HCT116 (cell line): ENCODE results near the gene LDAF1. TPM values are rescaled to one million over a fixed set of nuclear protein-coding genes. Genes with fewer than 3 reads are reported as not detected.

Experiments used
- ATAC-seq: fragments of 200-7000 bp; cut with Tn5 transposase; 2 replicates; pipeline ENCODE4 v1.9.1; 2020; ENCODE audit warnings: mild to moderate bottlenecking, moderate library complexity
- BruUV-seq: library from RNA; stranded (reverse); fragments of 400-500 nt; replicated peaks from 2 replicates; lab custom pipeline; 2021; lab: Mats Ljungman, UMichigan
- CTCF ChIA-PET: fragments of 300-600 bp; sonication (Branson Sonifier 250); formaldehyde crosslinking; loops from one replicate; lab custom pipeline; 2021; ENCODE audit warnings: antibody characterized with exemption; lab: Charles Lee
- POLR2A ChIA-PET: fragments of 300-600, 350-600 bp; sonication (Branson Sonifier 250); formaldehyde crosslinking; loops from one replicate; lab custom pipeline; 2021; ENCODE audit warnings: antibody characterized with exemption; lab: Charles Lee
- RAD21 ChIA-PET, 2 experiments: fragments of 300-600 bp; sonication (Branson Sonifier 250); formaldehyde crosslinking; loops; one replicate each; lab custom pipeline; 2023; ENCODE audit warnings: low total read pairs in 2 of 2; ENCODE audit not compliant: uncharacterized antibody in 2 of 2, unreplicated experiment in 2 of 2, low non-redundant PET in 1 of 2; lab: Charles Lee
- DNase-seq: peaks from one replicate; pipeline ENCODE4 v3.0.0-alpha.2; 2010; ENCODE audit warnings: low read depth, low spot score
- H2AFZ ChIP-seq: fragments of 200-600 bp; shearing (Covaris generic), sonication (generic); 2 replicates; pipeline ENCODE4 v1.6.1; 2017; ENCODE audit warnings: low read depth, mixed run types, mixed read lengths, antibody characterized with exemption, low read length; ENCODE audit not compliant: poor library complexity, severe bottlenecking
- H3K27ac ChIP-seq: 2 replicates; pipeline ENCODE4 v1.5.1; 2012; ENCODE audit warnings: low read depth, low read length
- H3K27me3 ChIP-seq: fragments of 200-600 bp; sonication (generic); 2 replicates; pipeline ENCODE4 v1.6.1; 2016; ENCODE audit warnings: mixed run types, low read length, mixed read lengths; ENCODE audit not compliant: insufficient read depth
- H3K36me3 ChIP-seq, 2 experiments: fragments of 200-500 bp in 1 of 2; fragments of 200-600 bp in 1 of 2; sonication (Bioruptor generic) in 1 of 2; sonication (generic) in 1 of 2; 2 replicates each; pipeline versions ENCODE4 v1.5.1 to v1.6.1; 2014 to 2016; ENCODE audit warnings: low read length in 2 of 2, inconsistent platforms in 1 of 2, mixed read lengths in 1 of 2, mixed run types in 1 of 2; ENCODE audit not compliant: insufficient read depth in 2 of 2, control insufficient read depth in 1 of 2
- H3K4me1 ChIP-seq, 2 experiments: fragments of 200-600 bp in 1 of 2; sonication (generic) in 1 of 2; 2 replicates each; pipeline versions ENCODE4 v1.5.1 to v1.6.1; 2012 to 2017; ENCODE audit warnings: low read length in 2 of 2, inconsistent platforms in 1 of 2, mild to moderate bottlenecking in 1 of 2, mixed read lengths in 1 of 2, mixed run types in 1 of 2, moderate library complexity in 1 of 2; ENCODE audit not compliant: insufficient read depth in 2 of 2, control insufficient read depth in 1 of 2
- H3K4me2 ChIP-seq: fragments of 200-600 bp; sonication (generic); 2 replicates; pipeline ENCODE4 v1.6.1; 2017; ENCODE audit warnings: mixed run types, low read length, mixed read lengths
- H3K4me3 ChIP-seq, 2 experiments: fragments of 200-600 bp in 1 of 2; sonication (generic) in 1 of 2; replicated peaks in 1 of 2; 2 replicates each; pipeline ENCODE4 v1.5.1; 2011 to 2016; ENCODE audit warnings: low read length in 2 of 2, control low read depth in 1 of 2, low read depth in 1 of 2, mild to moderate bottlenecking in 1 of 2, mixed read lengths in 1 of 2, mixed run types in 1 of 2
- H3K79me2 ChIP-seq: fragments of 200-600 bp; sonication (generic); 2 replicates; pipeline ENCODE4 v1.6.1; 2017; ENCODE audit warnings: mild to moderate bottlenecking, mixed run types, low read length, moderate library complexity, mixed read lengths; ENCODE audit not compliant: insufficient read depth
- H3K9ac ChIP-seq: fragments of 200-600 bp; sonication (generic); 2 replicates; pipeline ENCODE4 v1.6.1; 2016; ENCODE audit warnings: low read length, mixed read lengths
- H3K9me2 ChIP-seq: fragments of 200-600 bp; sonication (generic), shearing (Covaris generic); 2 replicates; pipeline ENCODE4 v1.6.1; 2017; ENCODE audit warnings: mixed run types, mild to moderate bottlenecking, moderate library complexity; ENCODE audit not compliant: insufficient read depth
- H3K9me3 ChIP-seq, 2 experiments: fragments of 200-500 bp in 1 of 2; fragments of 200-600 bp in 1 of 2; sonication (Bioruptor generic) in 1 of 2; sonication (generic) in 1 of 2; 2 replicates each; pipeline ENCODE4 v1.6.1; 2014 to 2017; ENCODE audit warnings: low read length in 2 of 2, mixed read lengths in 2 of 2, inconsistent platforms in 1 of 2, low read depth in 1 of 2, mild to moderate bottlenecking in 1 of 2, mixed run types in 1 of 2, moderate library complexity in 1 of 2; ENCODE audit not compliant: control insufficient read depth in 1 of 2, insufficient read depth in 1 of 2
- H4K20me1 ChIP-seq: fragments of 200-600 bp; sonication (generic), shearing (Covaris generic); 2 replicates; pipeline ENCODE4 v1.6.1; 2017; ENCODE audit warnings: mixed run types, mild to moderate bottlenecking, moderate library complexity; ENCODE audit not compliant: insufficient read depth
- CEBPB ChIP-seq: IDR thresholded peaks from 2 replicates; pipeline ENCODE4 v1.6.1; 2012; ENCODE audit warnings: low read depth
- EGR1 ChIP-seq: IDR thresholded peaks from 2 replicates; pipeline ENCODE4 v1.6.1; 2012; ENCODE audit warnings: low read depth
- ELF1 ChIP-seq: IDR thresholded peaks from 2 replicates; pipeline ENCODE4 v1.6.1; 2012; ENCODE audit warnings: low read depth, borderline replicate concordance
- EZH2phosphoT487 ChIP-seq: fragments of 200-600 bp; IDR thresholded peaks from 2 replicates; pipeline ENCODE4 v1.6.1; 2018; ENCODE audit warnings: antibody characterized with exemption, borderline replicate concordance
- FOSL1 ChIP-seq: IDR thresholded peaks from 2 replicates; pipeline ENCODE4 v1.6.1; 2012; ENCODE audit warnings: low read depth
- JUND ChIP-seq: IDR thresholded peaks from 2 replicates; pipeline ENCODE4 v1.6.1; 2012
- POLR2A ChIP-seq: IDR thresholded peaks from 2 replicates; pipeline ENCODE4 v1.7.0; 2011; ENCODE audit warnings: borderline replicate concordance; ENCODE audit not compliant: insufficient read depth, insufficient read length; ENCODE audit errors: extremely low read depth
- SP1 ChIP-seq: IDR thresholded peaks from 2 replicates; pipeline ENCODE4 v1.6.1; 2012; ENCODE audit warnings: low read depth
- TCF7L2 ChIP-seq: IDR thresholded peaks from 2 replicates; pipeline ENCODE4 v1.7.0; 2011; ENCODE audit warnings: borderline replicate concordance, inconsistent platforms; ENCODE audit not compliant: insufficient read depth, insufficient read length; ENCODE audit errors: extremely low read depth
- ZFX ChIP-seq: fragments of 450-650 bp; IDR thresholded peaks from 2 replicates; pipeline ENCODE4 v1.6.1; 2017
- intact Hi-C: fragments of 100-400 bp; cut with micrococcal nuclease; formaldehyde crosslinking; loops from 2 replicates; pipeline ENCODE4 v1.10.0; 2022
- total RNA-seq: library from RNA; stranded (reverse); gene quantifications from one replicate; pipeline ENCODE4 v1.2.1, GENCODE V29; 2021; ENCODE audit not compliant: unreplicated experiment
- TF ChIP-seq, protein P1 (sequence below): IDR thresholded peaks from 2 replicates; pipeline ENCODE4 v1.6.1; 2011; ENCODE audit warnings: mild to moderate bottlenecking, low read length, moderate library complexity; ENCODE audit not compliant: insufficient replicate concordance; ENCODE audit errors: extremely low read depth
- TF ChIP-seq, protein P2 (sequence below): IDR thresholded peaks from 2 replicates; pipeline ENCODE4 v1.6.1; 2012; ENCODE audit warnings: low read depth
- TF ChIP-seq, protein P3 (sequence below): IDR thresholded peaks from 2 replicates; pipeline ENCODE4 v1.6.1; 2012

The LDAF1 gene
- total RNA-seq, 1 experiment from 2014 or later: 30.0 TPM

DNA sequence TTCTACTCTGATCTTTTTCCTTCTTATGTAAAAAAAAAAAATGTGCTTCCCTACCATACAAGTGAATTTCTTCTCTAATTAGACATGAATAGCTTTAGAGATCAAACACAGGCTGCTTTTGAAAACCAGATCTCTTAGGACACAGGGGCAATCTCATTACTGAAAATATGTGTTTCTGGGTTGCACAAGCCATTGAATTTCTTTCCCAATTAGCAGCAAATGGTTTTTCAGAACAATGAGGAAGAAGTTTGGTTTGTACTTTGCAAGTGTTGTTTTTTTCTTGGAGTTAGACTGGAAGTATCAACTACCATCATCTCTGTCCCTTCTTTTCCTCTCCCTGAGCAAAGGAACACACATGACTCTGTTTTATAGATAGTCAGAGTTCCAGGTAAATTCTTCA, 69.4 kb downstream of the LDAF1 start (continued):
- TF ChIP-seq, protein P1, sequence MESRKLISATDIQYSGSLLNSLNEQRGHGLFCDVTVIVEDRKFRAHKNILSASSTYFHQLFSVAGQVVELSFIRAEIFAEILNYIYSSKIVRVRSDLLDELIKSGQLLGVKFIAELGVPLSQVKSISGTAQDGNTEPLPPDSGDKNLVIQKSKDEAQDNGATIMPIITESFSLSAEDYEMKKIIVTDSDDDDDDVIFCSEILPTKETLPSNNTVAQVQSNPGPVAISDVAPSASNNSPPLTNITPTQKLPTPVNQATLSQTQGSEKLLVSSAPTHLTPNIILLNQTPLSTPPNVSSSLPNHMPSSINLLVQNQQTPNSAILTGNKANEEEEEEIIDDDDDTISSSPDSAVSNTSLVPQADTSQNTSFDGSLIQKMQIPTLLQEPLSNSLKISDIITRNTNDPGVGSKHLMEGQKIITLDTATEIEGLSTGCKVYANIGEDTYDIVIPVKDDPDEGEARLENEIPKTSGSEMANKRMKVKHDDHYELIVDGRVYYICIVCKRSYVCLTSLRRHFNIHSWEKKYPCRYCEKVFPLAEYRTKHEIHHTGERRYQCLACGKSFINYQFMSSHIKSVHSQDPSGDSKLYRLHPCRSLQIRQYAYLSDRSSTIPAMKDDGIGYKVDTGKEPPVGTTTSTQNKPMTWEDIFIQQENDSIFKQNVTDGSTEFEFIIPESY: no peak
- TF ChIP-seq, protein P2, sequence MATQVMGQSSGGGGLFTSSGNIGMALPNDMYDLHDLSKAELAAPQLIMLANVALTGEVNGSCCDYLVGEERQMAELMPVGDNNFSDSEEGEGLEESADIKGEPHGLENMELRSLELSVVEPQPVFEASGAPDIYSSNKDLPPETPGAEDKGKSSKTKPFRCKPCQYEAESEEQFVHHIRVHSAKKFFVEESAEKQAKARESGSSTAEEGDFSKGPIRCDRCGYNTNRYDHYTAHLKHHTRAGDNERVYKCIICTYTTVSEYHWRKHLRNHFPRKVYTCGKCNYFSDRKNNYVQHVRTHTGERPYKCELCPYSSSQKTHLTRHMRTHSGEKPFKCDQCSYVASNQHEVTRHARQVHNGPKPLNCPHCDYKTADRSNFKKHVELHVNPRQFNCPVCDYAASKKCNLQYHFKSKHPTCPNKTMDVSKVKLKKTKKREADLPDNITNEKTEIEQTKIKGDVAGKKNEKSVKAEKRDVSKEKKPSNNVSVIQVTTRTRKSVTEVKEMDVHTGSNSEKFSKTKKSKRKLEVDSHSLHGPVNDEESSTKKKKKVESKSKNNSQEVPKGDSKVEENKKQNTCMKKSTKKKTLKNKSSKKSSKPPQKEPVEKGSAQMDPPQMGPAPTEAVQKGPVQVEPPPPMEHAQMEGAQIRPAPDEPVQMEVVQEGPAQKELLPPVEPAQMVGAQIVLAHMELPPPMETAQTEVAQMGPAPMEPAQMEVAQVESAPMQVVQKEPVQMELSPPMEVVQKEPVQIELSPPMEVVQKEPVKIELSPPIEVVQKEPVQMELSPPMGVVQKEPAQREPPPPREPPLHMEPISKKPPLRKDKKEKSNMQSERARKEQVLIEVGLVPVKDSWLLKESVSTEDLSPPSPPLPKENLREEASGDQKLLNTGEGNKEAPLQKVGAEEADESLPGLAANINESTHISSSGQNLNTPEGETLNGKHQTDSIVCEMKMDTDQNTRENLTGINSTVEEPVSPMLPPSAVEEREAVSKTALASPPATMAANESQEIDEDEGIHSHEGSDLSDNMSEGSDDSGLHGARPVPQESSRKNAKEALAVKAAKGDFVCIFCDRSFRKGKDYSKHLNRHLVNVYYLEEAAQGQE: no peak
- TF ChIP-seq SP1: no peak

DNA sequence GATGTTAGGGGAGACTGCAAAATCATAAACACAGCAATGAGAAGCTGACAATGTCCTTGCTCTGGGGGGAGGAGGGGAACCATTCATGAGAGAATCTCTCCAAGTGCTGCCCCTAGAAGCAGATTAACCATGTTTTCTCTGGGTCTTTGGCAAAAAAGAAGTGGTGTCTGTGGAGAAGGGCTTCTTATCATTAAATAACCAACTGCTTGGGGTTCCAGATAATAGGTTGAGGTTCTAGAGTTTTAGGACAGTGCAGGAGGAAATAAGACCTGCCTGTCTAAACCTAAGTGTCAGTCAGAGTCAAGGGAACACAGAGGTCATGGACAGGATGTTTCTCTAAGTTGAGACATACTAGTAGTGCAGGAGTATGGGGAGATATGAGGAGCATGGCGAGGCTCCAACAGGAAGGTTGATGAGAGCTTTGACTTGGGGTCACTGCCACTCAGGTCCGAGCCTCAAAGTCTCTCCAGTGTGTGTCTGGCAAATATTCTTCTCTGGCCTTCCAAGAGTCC, 69.9 kb downstream of the LDAF1 start:
- H3K9ac ChIP-seq: no peak overlapping the region
- H3K4me2 ChIP-seq: no peak overlapping the region
- no peaks in the 10 kb centered on the region for H3K9me3 ChIP-seq
- ATAC-seq (no peak), DNase-seq (no peak)
- no peak overlapping the region for H2AFZ ChIP-seq
- no TSS peak for BruUV-seq
- intact Hi-C loops: no loop called here
- RAD21 ChIA-PET: no interaction called here
- H3K27me3 ChIP-seq: peaks cover 14% of the 10 kb centered on the region
- no peak overlapping the region for H3K27ac ChIP-seq
- H3K4me3 ChIP-seq: no peak overlapping the region
- CTCF ChIA-PET: no interaction called here
- no peaks in the 10 kb centered on the region for H3K9me2 ChIP-seq
- H4K20me1 ChIP-seq: no peaks in the 10 kb centered on the region
- no peaks in the 10 kb centered on the region for H3K4me1 ChIP-seq
- H3K36me3 ChIP-seq: no peaks in the 10 kb centered on the region
- POLR2A ChIA-PET: no interaction called here
- H3K79me2 ChIP-seq: no peaks in the 10 kb centered on the region
- TF ChIP-seq, protein P3, sequence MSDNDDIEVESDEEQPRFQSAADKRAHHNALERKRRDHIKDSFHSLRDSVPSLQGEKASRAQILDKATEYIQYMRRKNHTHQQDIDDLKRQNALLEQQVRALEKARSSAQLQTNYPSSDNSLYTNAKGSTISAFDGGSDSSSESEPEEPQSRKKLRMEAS: no peak
- TF ChIP-seq JUND: no peak
- no peak for TF ChIP-seq ZFX
- no peak for TF ChIP-seq EZH2phosphoT487
- TF ChIP-seq, protein P1: no peak
- no peak for TF ChIP-seq ELF1
- TF ChIP-seq EGR1: no peak
- TF ChIP-seq CEBPB: no peak
- TF ChIP-seq POLR2A: no peak
- TF ChIP-seq FOSL1: no peak
- TF ChIP-seq, protein P2: no peak
- TF ChIP-seq TCF7L2: no peak
- no peak for TF ChIP-seq SP1
